ENCODE results near the gene GRIA4.

The GRIA4 gene

GRCh38 chr11:105639527-105639926 lies 29.7 kb downstream of the GRIA4 start:
- no peak for DNase-seq

- no peak for DNase-seq
Measured at GRCh38 chr11:105641433-105641832, 31.6 kb downstream of the GRIA4 start.

GRCh38 chr11:105642870-105643269 lies 33.0 kb downstream of the GRIA4 start:
- DNase-seq, result no peak

DNA sequence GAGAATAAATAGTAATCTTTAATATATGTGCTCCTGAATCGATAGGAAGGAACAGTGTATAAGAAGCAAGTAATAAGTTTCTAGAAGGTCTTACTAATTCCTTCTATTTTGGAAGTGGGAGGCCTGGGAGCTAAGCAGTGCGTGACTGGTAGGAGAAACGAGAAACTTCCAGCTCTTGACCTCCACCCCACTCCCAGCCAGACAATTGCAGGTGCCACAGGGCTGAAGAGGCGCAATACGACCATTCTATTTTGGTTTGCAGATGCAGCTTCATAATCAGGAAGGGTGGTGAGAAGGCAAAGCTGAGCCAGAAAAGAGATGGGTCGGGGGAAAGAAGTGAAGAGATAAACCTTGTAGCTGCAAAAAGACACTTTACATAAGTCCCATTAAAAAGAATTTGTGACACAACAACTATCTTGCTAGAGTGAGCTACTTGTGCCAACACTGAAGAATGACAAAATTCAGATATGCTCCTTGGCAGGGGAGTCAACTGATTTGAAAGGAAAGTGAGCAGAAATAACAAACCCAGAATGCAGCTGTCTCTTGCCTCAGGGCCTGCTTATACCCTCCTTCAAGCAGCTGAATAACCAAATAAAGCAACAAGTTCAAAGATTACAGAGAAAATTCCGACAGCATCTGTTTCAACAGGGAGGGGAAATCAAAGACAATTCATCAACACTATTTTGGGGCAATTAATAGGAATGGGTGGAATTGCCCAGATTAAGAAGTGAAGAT lies 35.1 kb downstream of the GRIA4 start:
- DNase-seq, result no peak

DNA sequence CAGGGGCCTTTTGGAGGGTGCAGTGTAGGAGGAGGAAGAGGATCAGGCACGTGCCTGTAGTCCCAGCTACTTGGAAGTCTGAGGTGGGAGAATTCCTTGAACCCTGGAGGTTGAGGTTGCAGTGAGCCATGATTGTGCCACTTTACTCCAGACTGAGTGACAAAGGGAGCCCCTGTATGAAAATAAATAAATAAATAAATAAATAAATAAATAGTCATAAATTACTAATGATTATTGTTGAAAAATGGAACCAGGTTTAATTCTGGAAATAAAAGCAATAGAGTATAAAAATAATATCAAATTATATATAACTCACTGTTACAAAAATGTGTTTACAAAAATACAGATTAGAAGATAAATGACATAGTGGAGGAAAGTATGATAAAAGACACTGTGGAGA lies 37.9 kb downstream of the GRIA4 start:
- DNase-seq, result no peak

- no peak for DNase-seq
Measured at GRCh38 chr11:105648762-105649161, 38.9 kb downstream of the GRIA4 start.

DNA sequence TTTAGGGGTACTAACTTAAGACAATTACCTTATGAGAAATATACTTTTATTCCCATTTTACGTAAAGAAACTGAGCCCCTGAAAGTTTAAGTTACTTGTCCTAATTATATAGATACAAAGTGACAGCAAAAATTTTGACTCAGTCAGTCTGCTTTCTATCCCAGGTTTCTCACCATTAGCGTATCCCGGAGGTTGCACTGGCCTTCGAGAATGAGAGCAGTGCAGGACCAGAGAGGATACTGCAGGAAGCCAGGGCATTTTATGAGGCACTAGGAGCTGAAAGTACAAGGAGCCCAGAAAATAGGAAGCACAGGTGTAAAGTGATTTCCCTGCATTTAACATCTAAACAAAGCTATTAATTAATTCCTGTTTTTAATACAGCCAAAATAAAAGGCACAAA lies 55.4 kb downstream of the GRIA4 start:
- no peak for DNase-seq

- DNase-seq, result no peak
Measured at GRCh38 chr11:105667441-105667840, 57.6 kb downstream of the GRIA4 start.

DNA sequence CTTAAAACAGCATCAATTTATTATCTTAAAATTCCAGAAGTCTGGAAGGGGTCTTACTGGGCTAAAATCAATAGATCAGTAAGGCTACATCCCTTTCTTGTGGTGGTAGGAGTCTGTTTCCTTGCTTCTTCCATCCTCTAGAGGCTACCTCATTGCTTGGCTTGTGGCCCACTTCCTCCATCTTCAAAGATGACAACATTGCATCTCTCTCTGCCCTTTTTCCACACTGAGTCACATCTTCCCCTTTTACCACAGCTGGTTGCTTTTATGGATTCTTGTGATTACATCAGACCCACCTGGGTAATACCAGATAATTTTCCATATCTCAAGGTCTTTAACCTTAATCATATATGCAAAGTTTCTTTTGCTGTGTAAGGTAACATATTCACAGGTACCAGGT lies 60.9 kb downstream of the GRIA4 start:
- DNase-seq, result no peak

GRCh38 chr11:105673089-105673488 lies 63.2 kb downstream of the GRIA4 start:
- peak in 1 of 2 experiments; percentile 15 for DNase-seq

DNA sequence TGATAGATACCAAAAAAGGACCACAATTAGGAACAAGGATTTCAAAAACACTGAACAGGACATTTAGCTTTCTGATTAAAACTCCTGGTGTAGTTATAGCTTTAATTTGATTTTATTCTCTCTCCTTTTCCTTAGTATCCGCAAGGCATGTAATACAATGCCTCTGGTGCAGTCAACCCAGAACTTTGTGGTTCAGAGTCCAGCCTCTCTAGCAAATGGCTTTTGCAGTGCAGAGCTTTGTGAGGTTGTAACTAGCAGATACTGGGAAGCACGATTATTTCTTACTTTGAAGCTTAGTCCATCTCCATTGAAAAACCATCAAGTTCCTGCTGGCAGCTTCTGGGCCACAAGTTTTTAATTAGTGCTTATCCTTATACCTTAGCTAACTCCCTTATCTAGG lies 79.8 kb downstream of the GRIA4 start:
- DNase-seq, result no peak

DNA sequence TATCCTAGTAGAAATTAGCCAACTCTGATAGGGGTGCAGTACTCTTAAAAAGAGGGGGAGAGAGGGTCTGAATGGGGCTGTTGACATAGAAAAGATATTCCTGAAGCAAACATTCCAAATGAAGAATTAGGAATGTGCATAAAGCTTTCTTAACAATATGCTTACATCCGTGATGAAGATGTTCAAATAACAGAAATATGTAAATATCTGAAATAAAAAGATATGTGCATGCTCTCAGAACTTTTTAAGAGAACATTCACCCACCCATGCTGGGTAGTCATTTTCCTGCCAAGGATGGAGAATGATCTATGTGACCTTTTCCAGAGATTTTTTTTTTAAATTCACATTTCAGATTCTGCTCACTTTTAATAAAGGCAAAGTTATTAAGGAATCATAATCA lies 80.6 kb downstream of the GRIA4 start:
- DNase-seq, result no peak

DNA sequence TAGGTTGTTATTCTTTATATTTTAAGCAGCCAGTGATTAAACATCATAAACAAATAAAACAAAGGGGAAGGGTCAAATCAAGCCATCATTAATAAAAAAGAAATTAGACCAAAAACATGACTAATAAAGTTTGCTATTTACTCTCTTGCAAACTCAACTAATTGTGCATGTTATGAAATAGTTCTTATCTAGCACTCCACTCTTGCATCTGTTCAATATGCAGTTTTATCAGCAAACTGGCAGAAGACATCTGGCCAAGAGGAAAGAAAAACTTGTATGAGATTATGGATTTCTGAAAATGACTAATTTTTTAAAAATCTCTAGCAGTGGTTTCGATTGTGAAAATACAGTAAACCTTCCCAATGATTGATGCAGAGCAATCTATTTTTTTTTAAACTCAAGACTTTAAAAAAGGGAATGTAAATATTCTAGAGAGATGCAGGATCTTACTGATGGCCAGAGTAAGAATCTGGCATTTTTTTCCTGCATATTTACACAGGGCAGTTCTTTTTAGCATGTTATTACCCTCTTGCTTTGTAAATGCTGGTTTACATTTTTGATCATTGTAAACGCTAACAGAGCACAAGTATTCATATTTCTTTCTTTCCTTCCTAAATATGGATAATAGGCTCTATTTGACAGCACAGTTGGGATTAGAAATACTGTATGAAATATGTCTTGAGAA lies 83.3 kb downstream of the GRIA4 start:
- no peak for DNase-seq

- DNase-seq, result no peak
Measured at GRCh38 chr11:105696000-105696399, 86.1 kb downstream of the GRIA4 start.

DNA sequence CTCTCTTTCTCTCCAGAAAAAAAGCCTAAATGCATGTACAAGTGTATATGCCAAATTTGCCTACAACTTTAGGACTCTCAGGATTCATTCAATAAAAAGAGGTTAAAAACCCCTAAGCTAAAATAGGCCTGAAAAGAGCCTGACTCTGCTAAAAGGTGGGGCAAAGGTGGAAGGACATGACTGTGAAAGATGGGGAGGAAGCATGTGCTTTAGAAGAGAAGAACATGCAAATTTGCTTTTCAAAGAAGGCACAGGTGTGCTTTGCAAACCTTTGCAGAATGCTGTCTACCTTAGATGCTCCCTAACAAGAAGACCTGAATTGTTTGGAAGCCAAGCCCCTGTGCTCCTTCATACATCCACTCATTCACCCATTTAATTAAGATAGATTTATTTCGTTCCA lies 87.4 kb downstream of the GRIA4 start:
- DNase-seq, result no peak

DNA sequence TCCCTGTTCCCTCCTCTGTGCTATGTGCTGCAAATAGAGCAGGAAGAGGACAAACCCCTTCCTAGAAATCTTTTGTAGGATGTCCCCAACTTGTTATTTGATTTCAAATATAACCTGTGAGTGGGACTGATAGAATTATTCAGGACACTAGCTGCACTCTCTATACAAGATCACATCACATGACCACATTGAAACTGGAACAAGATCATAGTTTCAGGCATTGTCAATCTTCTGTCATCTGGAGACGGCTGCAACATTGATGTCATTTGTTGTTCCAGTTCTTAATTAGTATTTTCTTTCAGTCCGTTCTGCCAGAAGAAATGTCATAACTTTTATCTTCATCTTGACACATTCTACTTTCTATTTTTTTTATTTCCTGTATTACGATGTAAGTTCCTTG lies 89.3 kb downstream of the GRIA4 start:
- no peak for DNase-seq

DNA sequence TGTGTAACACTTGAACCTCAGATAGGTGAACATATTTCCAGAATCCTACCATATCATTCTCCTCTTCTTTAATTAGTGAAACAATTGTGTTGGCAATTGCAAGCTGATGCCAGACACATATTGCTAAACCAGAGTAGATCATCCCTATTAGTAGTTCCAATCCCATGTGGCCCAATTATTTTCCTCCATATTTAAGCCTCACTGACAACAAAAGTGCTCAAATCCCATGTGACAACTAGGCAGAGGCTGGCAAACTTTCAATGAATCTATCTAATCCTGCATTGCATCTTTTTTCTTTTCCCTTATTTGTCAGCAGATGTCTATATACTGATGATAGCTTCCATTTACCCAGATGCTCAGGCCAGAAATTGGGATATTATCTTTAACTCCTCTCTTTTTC lies 90.4 kb downstream of the GRIA4 start:
- no peak for DNase-seq

DNA sequence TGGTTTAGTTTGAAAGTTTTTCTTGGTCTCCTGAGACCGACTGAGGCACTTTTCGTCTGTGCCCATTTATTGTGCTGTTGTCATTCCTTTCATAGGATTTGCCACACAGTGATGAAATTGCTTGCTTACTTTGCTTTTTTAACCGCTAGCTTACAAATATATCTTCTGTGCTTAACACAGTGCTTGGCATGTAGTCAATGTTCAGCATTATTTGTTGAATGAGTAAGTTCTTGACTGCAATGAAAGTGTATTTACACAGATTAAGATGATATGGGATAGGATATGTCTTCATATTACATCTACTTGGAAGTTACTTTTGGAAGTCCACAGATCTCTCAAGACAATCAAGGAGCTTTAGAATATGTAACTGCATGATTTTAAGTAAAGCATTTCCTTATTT lies 91.2 kb downstream of the GRIA4 start:
- DNase-seq, result no peak

DNA sequence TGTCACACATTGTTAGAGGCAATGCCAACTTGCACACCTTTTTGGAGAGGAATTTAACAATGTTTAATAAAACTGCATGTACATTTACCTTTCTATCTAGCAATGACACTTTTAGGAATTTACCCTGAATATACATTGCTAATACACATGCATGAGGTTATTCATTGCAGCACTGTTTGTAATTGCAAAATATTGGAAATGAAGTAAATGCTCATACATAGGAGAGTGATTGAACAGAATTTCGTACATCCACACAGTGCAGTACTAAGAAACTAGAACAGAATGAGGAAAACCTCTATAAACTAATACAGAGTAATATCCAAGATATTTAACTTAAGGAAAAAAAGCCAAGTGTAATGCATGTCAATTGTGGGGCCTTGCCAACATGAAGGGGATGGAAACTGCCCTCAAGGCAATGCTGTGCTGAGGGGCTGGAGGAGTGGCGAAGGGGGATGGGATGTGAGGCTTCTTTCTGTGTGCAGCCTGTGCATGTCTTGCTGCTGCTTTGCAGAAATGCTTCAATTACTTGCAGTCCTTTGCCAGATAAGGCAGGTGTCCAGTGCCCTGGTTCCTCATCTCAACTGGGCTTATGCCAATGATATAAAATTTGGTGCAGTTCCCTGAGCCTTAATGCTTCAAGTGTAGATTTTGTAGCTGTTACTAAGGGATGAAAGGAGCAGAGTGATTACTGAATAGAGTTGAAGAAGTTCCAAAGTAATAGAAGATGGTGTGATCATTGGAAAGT lies 96.1 kb downstream of the GRIA4 start:
- no peak for DNase-seq

GRCh38 chr11:105713106-105713505 lies 103.2 kb downstream of the GRIA4 start:
- no peak for DNase-seq

- no peak for DNase-seq
Measured at GRCh38 chr11:105713696-105714095, 103.8 kb downstream of the GRIA4 start.

GRCh38 chr11:105718641-105719040 lies 108.8 kb downstream of the GRIA4 start:
- DNase-seq, result no peak

GRCh38 chr11:105719073-105719822 lies 109.4 kb downstream of the GRIA4 start:
- no peak for DNase-seq
